Mesenchymal stem cell (in vitro differentiated cells and primary cell): ENCODE results near the gene RNF220.

Experiments
- DNase-seq: peaks from one replicate; pipeline ENCODE4 v3.0.0-alpha.2; 2013
- H2AFZ ChIP-seq: one replicate; pipeline ENCODE4 v1.6.1; 2013; ENCODE audit warnings: low read depth, mild to moderate bottlenecking, control low read depth, inconsistent platforms, low read length, moderate library complexity
- H2AK5ac ChIP-seq: 2 replicates; pipeline ENCODE4 v1.6.1; 2013; ENCODE audit warnings: low read length, moderate library complexity, mild to moderate bottlenecking, inconsistent platforms; ENCODE audit not compliant: severe bottlenecking
- H2BK120ac ChIP-seq: one replicate; pipeline ENCODE4 v1.6.1; 2013; ENCODE audit warnings: low read depth, mild to moderate bottlenecking, inconsistent platforms, low read length, moderate library complexity
- H2BK12ac ChIP-seq, 2 experiments: one replicate each; pipeline ENCODE4 v1.6.1; 2013; ENCODE audit warnings: inconsistent platforms in 2 of 2, low read length in 2 of 2, mild to moderate bottlenecking in 2 of 2, moderate library complexity in 2 of 2, control low read depth in 1 of 2
- H2BK15ac ChIP-seq: one replicate; pipeline ENCODE4 v1.6.1; 2013; ENCODE audit warnings: mild to moderate bottlenecking, low read depth, inconsistent platforms; ENCODE audit not compliant: poor library complexity, severe bottlenecking
- H2BK5ac ChIP-seq: 2 replicates; pipeline ENCODE4 v1.6.1; 2013; ENCODE audit warnings: low read depth, mild to moderate bottlenecking, low read length, control low read depth, inconsistent platforms; ENCODE audit not compliant: poor library complexity, severe bottlenecking
- H3K14ac ChIP-seq, 2 experiments: one replicate each; pipeline ENCODE4 v1.6.1; 2013; ENCODE audit warnings: inconsistent platforms in 2 of 2, low read length in 2 of 2, control low read depth in 1 of 2, mild to moderate bottlenecking in 1 of 2, moderate library complexity in 1 of 2
- H3K18ac ChIP-seq, 2 experiments: one replicate each; pipeline ENCODE4 v1.6.1; 2013; ENCODE audit warnings: inconsistent platforms in 2 of 2, low read length in 2 of 2, control low read depth in 1 of 2, low read depth in 1 of 2, mild to moderate bottlenecking in 1 of 2
- H3K23ac ChIP-seq, 2 experiments: one replicate each; pipeline ENCODE4 v1.6.1; 2013; ENCODE audit warnings: inconsistent platforms in 2 of 2, low read length in 2 of 2, mild to moderate bottlenecking in 2 of 2, moderate library complexity in 2 of 2, control low read depth in 1 of 2
- H3K27ac ChIP-seq: 2 replicates; pipeline ENCODE4 v1.5.1; 2013; ENCODE audit warnings: mild to moderate bottlenecking, moderate library complexity, low read length, control low read depth, inconsistent platforms; ENCODE audit not compliant: poor library complexity, severe bottlenecking
- H3K27me3 ChIP-seq, 2 experiments: 2 replicates each; pipeline versions ENCODE4 v1.6.1 to v1.7.0; 2013; ENCODE audit warnings: low read length in 2 of 2, mild to moderate bottlenecking in 2 of 2, moderate library complexity in 2 of 2, control low read depth in 1 of 2, inconsistent platforms in 1 of 2; ENCODE audit not compliant: control insufficient read depth in 1 of 2, insufficient read depth in 1 of 2
- H3K36me3 ChIP-seq, 2 experiments: 2 replicates each; pipeline versions ENCODE4 v1.6.1 to v1.7.0; 2013; ENCODE audit warnings: low read length in 2 of 2, control low read depth in 1 of 2, inconsistent platforms in 1 of 2, low read depth in 1 of 2, mild to moderate bottlenecking in 1 of 2; ENCODE audit not compliant: insufficient read depth in 2 of 2, control insufficient read depth in 1 of 2
- H3K4ac ChIP-seq, 2 experiments: one replicate each; pipeline ENCODE4 v1.6.1; 2013; ENCODE audit warnings: inconsistent platforms in 2 of 2, low read length in 2 of 2, mild to moderate bottlenecking in 2 of 2, moderate library complexity in 2 of 2, control low read depth in 1 of 2, low read depth in 1 of 2
- H3K4me1 ChIP-seq: 2 replicates; pipeline ENCODE4 v1.6.1; 2013; ENCODE audit warnings: low read depth, low read length, control low read depth; ENCODE audit not compliant: control insufficient read depth, insufficient read depth
- H3K4me2 ChIP-seq: 2 replicates; pipeline ENCODE4 v1.6.1; 2013; ENCODE audit warnings: low read length, mild to moderate bottlenecking, inconsistent platforms; ENCODE audit not compliant: poor library complexity, severe bottlenecking
- H3K4me3 ChIP-seq, 2 experiments: 2 replicates each; pipeline versions ENCODE4 v1.5.1 to v1.7.0; 2013; ENCODE audit warnings: low read length in 2 of 2, mild to moderate bottlenecking in 2 of 2, control low read depth in 1 of 2, low read depth in 1 of 2; ENCODE audit not compliant: insufficient read depth in 1 of 2
- H3K79me1 ChIP-seq: replicated peaks from 2 replicates; pipeline ENCODE4 v1.6.1; 2013; ENCODE audit warnings: mild to moderate bottlenecking, control low read depth, low read length, inconsistent platforms; ENCODE audit not compliant: poor library complexity, severe bottlenecking
- H3K9ac ChIP-seq: 2 replicates; pipeline ENCODE4 v1.7.0; 2013; ENCODE audit warnings: mild to moderate bottlenecking, low read length, moderate library complexity
- H3K9me3 ChIP-seq: 2 replicates; pipeline ENCODE4 v1.7.0; 2013; ENCODE audit warnings: mild to moderate bottlenecking, low read length; ENCODE audit not compliant: control insufficient read depth
- H4K8ac ChIP-seq: one replicate; pipeline ENCODE4 v1.6.1; 2013; ENCODE audit warnings: inconsistent platforms, mild to moderate bottlenecking, low read length, moderate library complexity
- H4K91ac ChIP-seq: one replicate; pipeline ENCODE4 v1.6.1; 2013; ENCODE audit warnings: mild to moderate bottlenecking, low read length, inconsistent platforms
- WGBS: methylation state at CpG from one replicate; pipeline ENCODE4 v1.1.7; 2013; ENCODE audit warnings: mixed read lengths; 5-methylcytosine and 5-hydroxymethylcytosine counted together

Gene RNF220

GRCh38 chr1:44640200-44640853, 235.3 kb downstream of the RNF220 start:
- Histone ChIP-seq H3K14ac (no peak overlapping the region), H2BK15ac (no peak overlapping the region), H4K8ac (no peak overlapping the region), H2AFZ (no peak overlapping the region), H3K18ac (no peak overlapping the region), H4K91ac (no peak overlapping the region), H2AK5ac (no peak overlapping the region), H3K4me1 (peaks cover 6% of the 10 kb centered on the region), H3K9ac (no peak overlapping the region), H3K36me3 (peaks cover 87 to 93% of the 10 kb centered on the region in 2 experiments), H3K9me3 (no peaks in the 10 kb centered on the region), H3K27me3 (no peaks in the 10 kb centered on the region), H2BK12ac (no peak overlapping the region), H3K23ac (no peak overlapping the region), H3K79me1 (peaks cover 69% of the 10 kb centered on the region), H3K4me2 (no peak overlapping the region), H2BK5ac (no peak overlapping the region), H3K4me3 (no peak overlapping the region), H3K4ac (no peak overlapping the region), H2BK120ac (no peak overlapping the region), H3K27ac (no peak overlapping the region)
- no peak for DNase-seq
- 94% methylated on average over 24 of the region's 24 CpGs for WGBS

DNA sequence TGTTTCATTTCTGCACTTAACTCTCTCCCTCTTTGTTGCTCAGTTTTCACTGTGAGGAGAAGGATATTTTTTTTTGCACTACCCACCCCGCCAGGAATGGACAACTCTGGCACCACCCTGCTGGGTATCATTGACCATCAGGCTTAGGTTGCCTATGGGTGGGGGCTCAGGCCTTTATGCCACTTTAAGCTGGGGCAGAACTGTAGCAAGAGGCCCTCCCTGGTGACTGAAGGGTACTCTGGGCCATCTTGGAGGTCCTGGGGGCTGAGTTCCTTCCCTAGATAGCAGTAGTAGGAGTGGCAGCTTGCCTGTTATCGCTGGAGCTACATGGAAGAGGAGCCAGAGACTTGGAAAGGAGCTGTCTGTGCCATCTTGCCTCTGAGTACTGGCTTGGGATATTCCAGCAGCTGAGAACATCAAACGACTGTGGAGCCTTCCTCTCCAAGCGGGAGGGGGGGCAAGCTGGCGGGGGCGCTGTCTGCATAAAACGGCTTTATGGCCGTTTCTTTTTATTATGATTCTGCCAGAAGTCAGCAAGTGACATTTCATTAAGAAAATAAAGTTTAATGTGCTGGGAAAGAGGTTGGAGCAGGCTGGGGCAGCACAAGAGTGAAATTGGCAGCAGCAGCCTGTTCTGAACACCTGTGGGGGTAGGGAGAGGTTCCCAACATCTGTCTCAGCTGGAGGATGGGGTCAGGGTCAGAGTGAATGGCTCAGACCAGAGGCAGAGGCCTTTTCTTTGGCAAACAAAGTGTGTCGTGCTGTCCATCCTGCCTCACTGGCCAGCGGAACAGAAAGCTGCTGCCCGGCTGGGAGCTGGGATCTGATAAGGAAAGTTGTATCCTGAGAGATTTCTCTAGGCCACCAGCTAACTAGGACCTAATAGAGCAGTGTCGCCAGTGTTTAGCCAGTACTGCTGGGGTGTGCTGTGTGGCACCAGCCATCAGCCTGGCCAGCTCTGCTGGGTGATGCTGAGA, 236.4 kb downstream of the RNF220 start:
- Histone ChIP-seq H2AFZ (no peak overlapping the region), H3K79me1 (peaks cover 67% of the 10 kb centered on the region), H4K8ac (no peak overlapping the region), H3K27me3 (no peaks in the 10 kb centered on the region), H2BK120ac (no peak overlapping the region), H3K27ac (no peak overlapping the region), H2AK5ac (no peak overlapping the region), H3K23ac (no peak overlapping the region), H3K18ac (no peak overlapping the region), H2BK15ac (no peak overlapping the region), H2BK12ac (no peak overlapping the region), H3K9me3 (no peaks in the 10 kb centered on the region), H2BK5ac (no peak overlapping the region), H3K14ac (no peak overlapping the region), H3K4ac (no peak overlapping the region), H3K4me3 (no peak overlapping the region), H3K4me1 (peaks cover 6% of the 10 kb centered on the region), H4K91ac (no peak overlapping the region), H3K4me2 (no peak overlapping the region), H3K9ac (no peak overlapping the region), H3K36me3 (peaks cover 83 to 87% of the 10 kb centered on the region in 2 experiments)
- WGBS: 88% methylated on average over 12 of the region's 12 CpGs
- DNase-seq: no peak

- Histone ChIP-seq H3K9ac (no peak overlapping the region), H3K79me1 (peaks cover 66% of the 10 kb centered on the region), H4K8ac (no peak overlapping the region), H3K36me3 (peaks cover 81 to 86% of the 10 kb centered on the region in 2 experiments), H3K9me3 (no peaks in the 10 kb centered on the region), H3K4me2 (no peak overlapping the region), H3K27ac (no peak overlapping the region), H3K4ac (no peak overlapping the region), H2AFZ (no peak overlapping the region), H3K23ac (no peak overlapping the region), H2BK5ac (no peak overlapping the region), H3K4me1 (peaks cover 3% of the 10 kb centered on the region), H3K27me3 (no peaks in the 10 kb centered on the region), H2BK15ac (no peak overlapping the region), H3K4me3 (no peak overlapping the region), H2BK120ac (no peak overlapping the region), H2AK5ac (no peak overlapping the region), H2BK12ac (no peak overlapping the region), H4K91ac (no peak overlapping the region), H3K18ac (no peak overlapping the region), H3K14ac (no peak overlapping the region)
- DNase-seq: no peak
- 100% methylated on average over 2 of the region's 2 CpGs for WGBS
Measured at GRCh38 chr1:44642255-44642654, 237.2 kb downstream of the RNF220 start.

DNA sequence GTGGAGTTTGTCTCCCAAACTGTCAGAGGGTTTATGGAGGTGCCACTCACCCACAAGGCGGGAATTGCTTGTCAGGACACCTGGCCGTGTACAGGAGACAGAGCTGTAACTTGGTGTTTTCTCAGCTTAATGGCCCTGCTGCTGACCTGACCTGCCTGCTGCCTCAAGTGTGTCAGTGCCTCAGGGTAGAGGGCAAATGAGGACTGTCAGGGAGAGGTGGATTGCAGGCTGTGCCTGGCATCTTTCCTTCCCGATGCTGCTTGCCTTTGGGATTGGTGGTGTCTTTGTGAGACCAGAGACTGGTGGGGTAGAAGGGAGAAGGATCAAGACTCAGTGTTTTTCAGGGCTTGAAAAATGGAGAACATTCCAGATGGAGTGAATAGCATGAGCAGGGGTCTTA, 237.9 kb downstream of the RNF220 start:
- Histone ChIP-seq H2BK120ac (no peak overlapping the region), H3K36me3 (peaks cover 81 to 86% of the 10 kb centered on the region in 2 experiments), H3K9ac (no peak overlapping the region), H3K4ac (no peak overlapping the region), H2AFZ (no peak overlapping the region), H4K91ac (no peak overlapping the region), H3K23ac (no peak overlapping the region), H3K79me1 (peaks cover 64% of the 10 kb centered on the region), H3K14ac (no peak overlapping the region), H2BK5ac (no peak overlapping the region), H2BK15ac (no peak overlapping the region), H3K27me3 (no peaks in the 10 kb centered on the region), H4K8ac (no peak overlapping the region), H2AK5ac (no peak overlapping the region), H3K18ac (no peak overlapping the region), H3K9me3 (no peaks in the 10 kb centered on the region), H3K27ac (no peak overlapping the region), H3K4me3 (no peak overlapping the region), H3K4me2 (no peak overlapping the region), H3K4me1 (peaks cover 3% of the 10 kb centered on the region), H2BK12ac (no peak overlapping the region)
- 97% methylated on average over 3 of the region's 3 CpGs for WGBS
- DNase-seq: no peak
